Astrocyte (in vitro differentiated cells and primary cell): ENCODE data around the gene MORC1. TPM values are rescaled to one million over a fixed set of nuclear protein-coding genes. Genes with fewer than 3 reads are reported as not detected.

Source experiments
- DNase-seq: peaks from one replicate; pipeline ENCODE4 v3.0.0-alpha.2; 2010; ENCODE audit warnings: low read depth
- FAIRE-seq: peaks from 2 replicates; lab custom pipeline; 2011; peaks lifted over from hg19 to GRCh38; lab: Jason Lieb, UNC
- H2AFZ ChIP-seq: 2 replicates; pipeline ENCODE4 v1.6.0; 2012; ENCODE audit warnings: low read depth, low read length, inconsistent platforms
- H3K27ac ChIP-seq: 2 replicates; pipeline ENCODE4 v1.5.1; 2011; ENCODE audit warnings: low read depth, low read length, inconsistent platforms
- H3K27me3 ChIP-seq: 2 replicates; pipeline ENCODE4 v1.6.0; 2011; ENCODE audit warnings: low read length, inconsistent platforms; ENCODE audit not compliant: insufficient read depth
- H3K36me3 ChIP-seq: 2 replicates; pipeline ENCODE4 v1.5.1; 2011; ENCODE audit warnings: low read length, inconsistent platforms; ENCODE audit not compliant: insufficient read depth
- H3K4me1 ChIP-seq: 2 replicates; pipeline ENCODE4 v1.5.1; 2011; ENCODE audit warnings: low read length, inconsistent platforms; ENCODE audit not compliant: insufficient read depth
- H3K4me2 ChIP-seq: 2 replicates; pipeline ENCODE4 v1.6.0; 2012; ENCODE audit warnings: low read length, inconsistent platforms
- H3K4me3 ChIP-seq: 2 replicates; pipeline ENCODE4 v1.5.1; 2011; ENCODE audit warnings: low read depth, mild to moderate bottlenecking, low read length, inconsistent platforms; ENCODE audit not compliant: insufficient read depth
- H3K79me2 ChIP-seq: 2 replicates; pipeline ENCODE4 v1.6.0; 2012; ENCODE audit warnings: mild to moderate bottlenecking, low read length, inconsistent platforms; ENCODE audit not compliant: insufficient read depth
- H3K9ac ChIP-seq: 2 replicates; pipeline ENCODE4 v1.6.0; 2012; ENCODE audit warnings: mild to moderate bottlenecking, low read length, inconsistent platforms
- H3K9me3 ChIP-seq: 2 replicates; pipeline ENCODE4 v1.5.1; 2012; ENCODE audit warnings: low read depth, mild to moderate bottlenecking, low read length, inconsistent platforms; ENCODE audit not compliant: insufficient read depth
- H4K20me1 ChIP-seq: 2 replicates; pipeline ENCODE4 v1.6.0; 2012; ENCODE audit warnings: low read length, inconsistent platforms; ENCODE audit not compliant: insufficient read depth
- H3K27ac Mint-ChIP-seq: one replicate; pipeline ENCODE4 v1.8.0; 2021; ENCODE audit warnings: mild to moderate bottlenecking, mixed read lengths; ENCODE audit not compliant: unreplicated experiment
- H3K27me3 Mint-ChIP-seq: one replicate; pipeline ENCODE4 v1.8.0; 2021; ENCODE audit warnings: low read depth, mixed read lengths; ENCODE audit not compliant: unreplicated experiment
- H3K36me3 Mint-ChIP-seq: one replicate; pipeline ENCODE4 v1.8.0; 2021; ENCODE audit warnings: low read depth, mixed read lengths; ENCODE audit not compliant: unreplicated experiment
- H3K4me1 Mint-ChIP-seq: one replicate; pipeline ENCODE4 v1.8.0; 2021; ENCODE audit warnings: low read depth, mixed read lengths; ENCODE audit not compliant: unreplicated experiment
- H3K4me3 Mint-ChIP-seq: one replicate; pipeline ENCODE4 v1.8.0; 2021; ENCODE audit warnings: mild to moderate bottlenecking, moderate library complexity, mixed read lengths; ENCODE audit not compliant: unreplicated experiment
- H3K9me3 Mint-ChIP-seq: one replicate; pipeline ENCODE4 v1.8.0; 2021; ENCODE audit warnings: mild to moderate bottlenecking, mixed read lengths; ENCODE audit not compliant: unreplicated experiment
- CTCF ChIP-seq: IDR thresholded peaks from 2 replicates; pipeline ENCODE4 v1.5.1; 2011; ENCODE audit warnings: low read depth, mild to moderate bottlenecking, inconsistent platforms, low read length, moderate library complexity; ENCODE audit not compliant: insufficient read depth
- EZH2 ChIP-seq: IDR thresholded peaks from 2 replicates; pipeline ENCODE4 v1.6.1; 2012; ENCODE audit warnings: mild to moderate bottlenecking, low read length, inconsistent platforms; ENCODE audit not compliant: insufficient read depth
- total RNA-seq: library from RNA; stranded (reverse); gene quantifications from 2 replicates; pipeline ENCODE4 v1.2.1, GENCODE V29; 2021

The MORC1 gene
- total RNA-seq, 1 donor from 2014 or later = not detected

GRCh38 chr3:109033000-109033660 is 84.8 kb downstream of the MORC1 start:
- no peak overlapping the region for H3K4me3 ChIP-seq
- H2AFZ ChIP-seq = no peak overlapping the region
- no peaks in the 10 kb centered on the region for H3K36me3 ChIP-seq
- H3K9ac ChIP-seq = no peak overlapping the region
- no peaks in the 10 kb centered on the region for H3K27me3 Mint-ChIP-seq
- H3K4me2 ChIP-seq = no peak overlapping the region
- H3K79me2 ChIP-seq = no peaks in the 10 kb centered on the region
- TF ChIP-seq CTCF (no peak), EZH2 (no peak)
- H3K9me3 Mint-ChIP-seq = no peaks in the 10 kb centered on the region
- DNase-seq (no peak), FAIRE-seq (no peak)
- H4K20me1 ChIP-seq = no peaks in the 10 kb centered on the region
- H3K4me1 Mint-ChIP-seq = no peaks in the 10 kb centered on the region
- no peak overlapping the region for H3K27ac Mint-ChIP-seq
- no peaks in the 10 kb centered on the region for H3K36me3 Mint-ChIP-seq
- H3K27me3 ChIP-seq = no peaks in the 10 kb centered on the region
- H3K4me1 ChIP-seq = no peaks in the 10 kb centered on the region
- H3K4me3 Mint-ChIP-seq = no peak overlapping the region
- no peaks in the 10 kb centered on the region for H3K9me3 ChIP-seq
- no peak overlapping the region for H3K27ac ChIP-seq

DNA sequence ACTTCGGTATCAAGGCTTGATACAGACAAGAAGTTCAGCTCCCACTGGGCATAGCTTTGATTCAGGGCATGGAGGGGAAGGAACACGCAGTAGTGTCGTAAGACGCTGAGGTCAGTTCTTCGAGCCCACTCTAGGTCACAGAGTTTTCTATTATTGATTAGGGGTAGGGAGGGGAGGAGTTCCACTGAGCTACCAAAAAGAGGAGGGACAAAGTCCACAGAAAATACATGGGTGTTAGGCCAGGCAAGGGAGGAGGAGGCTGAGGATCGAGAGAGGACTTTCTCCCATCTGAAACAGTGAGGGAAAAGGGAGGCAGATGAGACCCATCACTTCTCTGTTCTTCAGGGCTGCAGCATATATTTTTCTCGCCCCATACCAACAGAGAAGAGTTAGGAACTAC is 89.2 kb downstream of the MORC1 start:
- H3K9ac ChIP-seq = no peak overlapping the region
- H3K36me3 ChIP-seq = no peaks in the 10 kb centered on the region
- H3K4me1 Mint-ChIP-seq = no peaks in the 10 kb centered on the region
- no peak for TF ChIP-seq CTCF
- TF ChIP-seq EZH2 = no peak
- H2AFZ ChIP-seq = no peak overlapping the region
- H3K79me2 ChIP-seq = no peaks in the 10 kb centered on the region
- H3K27ac ChIP-seq = no peak overlapping the region
- H4K20me1 ChIP-seq = no peaks in the 10 kb centered on the region
- H3K4me3 Mint-ChIP-seq = no peak overlapping the region
- H3K9me3 ChIP-seq = no peaks in the 10 kb centered on the region
- no peaks in the 10 kb centered on the region for H3K9me3 Mint-ChIP-seq
- H3K4me2 ChIP-seq = no peak overlapping the region
- no peak for FAIRE-seq
- DNase-seq = no peak
- H3K27ac Mint-ChIP-seq = no peak overlapping the region
- no peaks in the 10 kb centered on the region for H3K36me3 Mint-ChIP-seq
- no peaks in the 10 kb centered on the region for H3K4me1 ChIP-seq
- H3K4me3 ChIP-seq = no peak overlapping the region
- no peaks in the 10 kb centered on the region for H3K27me3 ChIP-seq
- no peaks in the 10 kb centered on the region for H3K27me3 Mint-ChIP-seq

GRCh38 chr3:109026821-109027220 is 91.1 kb downstream of the MORC1 start:
- no peak overlapping the region for H3K27ac Mint-ChIP-seq
- no peak overlapping the region for H3K4me3 ChIP-seq
- no peak overlapping the region for H3K9ac ChIP-seq
- H4K20me1 ChIP-seq = no peaks in the 10 kb centered on the region
- TF ChIP-seq CTCF = no peak
- no peak for TF ChIP-seq EZH2
- H3K4me2 ChIP-seq = no peak overlapping the region
- DNase-seq (no peak), FAIRE-seq (no peak)
- no peaks in the 10 kb centered on the region for H3K9me3 ChIP-seq
- no peaks in the 10 kb centered on the region for H3K27me3 Mint-ChIP-seq
- no peaks in the 10 kb centered on the region for H3K36me3 ChIP-seq
- H3K27me3 ChIP-seq = no peaks in the 10 kb centered on the region
- no peaks in the 10 kb centered on the region for H3K36me3 Mint-ChIP-seq
- no peak overlapping the region for H3K4me3 Mint-ChIP-seq
- no peaks in the 10 kb centered on the region for H3K79me2 ChIP-seq
- no peak overlapping the region for H3K27ac ChIP-seq
- no peak overlapping the region for H2AFZ ChIP-seq
- H3K4me1 Mint-ChIP-seq = no peaks in the 10 kb centered on the region
- H3K9me3 Mint-ChIP-seq = no peaks in the 10 kb centered on the region
- H3K4me1 ChIP-seq = no peaks in the 10 kb centered on the region
